ENCODE results near the gene HNF1A.
A peak's percentile ranks its signal among the peaks of the same experiment; 100 is the strongest.
"Not testable (repeated sequence)": the region's sequence is repeated elsewhere in the genome, so short reads cannot be mapped to it uniquely, and the experiment has no call there.

Gene HNF1A

DNA sequence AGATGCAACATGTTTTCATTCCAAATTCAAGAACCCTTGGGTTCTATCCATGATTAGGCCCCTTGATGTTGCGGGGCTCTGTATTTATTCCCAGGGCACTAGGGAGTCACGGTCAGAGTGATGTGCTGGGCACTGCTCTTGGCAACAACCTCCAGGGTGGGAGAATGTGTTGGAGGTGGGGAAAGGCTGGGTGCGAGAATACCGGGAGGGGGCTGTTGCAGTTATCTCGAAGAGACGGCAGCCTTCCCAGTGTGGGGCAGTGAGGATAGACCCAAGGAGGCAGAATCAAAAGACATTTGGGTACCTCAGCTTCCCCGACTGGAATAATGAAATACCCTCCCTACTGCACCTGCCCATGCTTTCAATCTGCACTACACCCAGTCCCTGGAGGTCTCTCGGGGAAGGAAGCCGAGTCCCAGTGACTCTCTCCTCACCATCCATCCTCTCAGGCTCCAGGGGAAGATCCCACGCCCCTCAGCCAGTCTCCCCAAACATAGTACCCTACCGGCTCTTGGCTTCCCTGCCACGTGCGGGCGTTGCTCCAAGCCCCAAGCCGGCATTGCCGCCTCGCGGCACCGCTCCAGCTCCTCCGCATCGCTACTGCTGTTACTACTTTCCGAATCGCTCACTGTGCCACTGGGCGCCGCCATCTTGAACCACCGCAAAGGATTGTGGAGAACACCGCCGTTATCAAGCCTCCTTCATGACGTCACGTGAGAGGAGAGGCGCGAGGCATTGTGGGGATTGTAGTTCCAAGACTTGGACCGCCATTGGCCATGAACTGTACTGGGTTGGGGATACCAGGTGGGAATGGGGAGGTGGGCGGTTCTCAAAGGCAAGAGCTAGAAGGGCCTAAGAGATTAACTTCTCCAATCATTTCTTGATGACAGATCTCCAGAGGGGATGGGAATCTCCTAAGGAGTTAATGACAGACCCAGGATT is 37.8 kb downstream of the HNF1A start, which contains the start of gene C12orf43:
Gene C12orf43 (minus strand): TSS at position 663 of the 942 bp plus-strand sequence. CDS start 13 bp downstream, at position 650.
- peak; percentile 85 for DNase-seq

DNA sequence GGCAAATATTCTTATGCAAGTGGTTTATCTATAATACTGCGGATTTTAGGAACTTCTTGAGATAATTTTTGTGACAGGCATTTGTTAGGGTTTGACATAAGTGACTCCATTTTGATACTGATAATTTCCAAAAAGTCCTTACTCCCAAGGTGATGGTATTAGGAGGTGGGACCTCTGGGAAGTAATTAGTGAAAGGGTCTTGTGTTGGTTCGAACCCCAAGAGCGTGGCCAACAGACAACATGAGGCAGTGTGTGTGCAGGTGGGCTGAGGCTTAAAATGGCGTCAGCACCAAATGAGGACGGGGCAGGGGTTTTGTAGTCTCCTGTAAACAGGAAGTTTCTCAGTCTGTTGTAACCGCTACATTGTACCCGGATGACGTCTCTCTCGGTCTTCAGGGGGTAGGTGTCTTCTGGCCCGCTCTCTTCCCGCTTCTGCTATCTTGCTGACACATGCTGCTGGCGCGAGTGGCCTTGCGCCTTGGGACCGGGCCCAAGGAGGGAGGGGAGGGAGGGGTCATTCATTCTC is 39.7 kb downstream of the HNF1A start:
- DNase-seq: no peak

DNA sequence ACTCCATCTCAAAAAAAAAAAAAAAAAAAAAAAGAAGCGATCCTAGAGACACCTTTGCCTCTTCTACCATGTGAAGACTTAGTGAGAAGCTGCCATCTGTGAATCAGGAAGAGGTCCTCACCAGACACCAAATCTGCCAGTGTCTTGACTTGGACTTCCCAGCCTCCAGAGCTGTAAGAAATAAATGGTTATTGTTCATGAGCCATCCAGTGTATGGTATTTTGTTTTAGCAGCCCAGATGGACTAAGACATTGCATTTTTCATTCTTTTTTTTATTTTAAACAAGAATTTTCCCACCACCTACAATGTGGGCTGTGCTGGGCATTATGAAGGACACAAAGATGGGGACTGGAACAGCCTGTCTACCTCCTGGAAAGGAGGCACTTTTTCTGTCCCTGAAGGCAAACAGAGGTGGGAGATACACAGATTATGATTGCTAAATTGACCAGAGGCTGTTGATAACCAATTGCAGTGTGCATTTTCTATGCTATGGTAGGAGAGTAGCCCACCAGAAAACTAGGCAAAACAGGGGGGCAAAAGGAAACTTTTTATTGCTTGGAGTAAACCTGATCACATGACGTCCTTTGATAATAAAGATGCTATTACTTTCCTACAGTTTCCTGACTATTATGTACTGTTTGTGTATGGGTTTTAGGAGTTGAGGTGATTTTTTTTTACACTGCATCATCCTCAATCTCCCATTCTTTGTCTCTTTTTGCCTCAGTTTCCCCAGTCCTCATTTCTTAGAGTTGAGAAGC is 40.7 kb downstream of the HNF1A start:
- no peak for DNase-seq

DNA sequence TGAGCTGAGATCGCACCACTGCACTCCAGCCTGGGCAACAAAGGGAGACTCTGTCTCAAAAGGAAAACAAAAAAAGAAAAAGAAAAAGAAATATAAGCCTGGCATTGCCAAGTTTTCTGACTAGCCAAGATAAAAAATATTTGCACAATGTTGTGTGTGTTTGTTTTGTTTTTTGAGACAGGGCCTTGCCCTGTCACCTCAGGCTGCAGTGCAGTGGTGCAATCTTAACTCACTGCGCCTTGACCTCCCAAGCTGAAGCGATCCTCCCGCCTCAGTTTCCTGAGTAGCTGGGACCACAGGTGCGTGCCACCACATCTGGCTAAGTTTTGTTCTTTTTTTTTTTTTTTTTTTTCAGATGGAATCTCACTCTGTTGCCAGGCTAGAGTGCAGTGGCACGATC is 43.4 kb downstream of the HNF1A start:
- no peak for DNase-seq

DNA sequence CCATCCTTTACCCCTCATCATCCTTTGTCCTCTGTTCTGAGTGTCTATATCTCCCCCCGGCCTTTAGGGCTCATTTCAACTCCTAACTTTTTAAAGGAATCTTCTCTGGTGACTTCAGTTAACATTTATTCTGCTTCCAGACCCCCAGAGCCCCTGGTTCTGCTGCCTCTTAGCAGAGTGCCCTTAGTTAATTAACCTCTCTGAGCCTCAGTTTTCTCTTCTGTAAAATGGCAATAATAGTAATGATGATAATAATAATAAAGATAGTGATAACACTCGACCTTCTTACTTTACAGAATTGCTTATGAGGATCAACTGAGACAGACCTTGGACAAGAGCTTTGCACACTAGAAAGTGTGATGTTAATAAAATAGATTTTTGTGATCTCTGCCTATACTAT is 44.4 kb downstream of the HNF1A start:
- DNase-seq: no peak

DNA sequence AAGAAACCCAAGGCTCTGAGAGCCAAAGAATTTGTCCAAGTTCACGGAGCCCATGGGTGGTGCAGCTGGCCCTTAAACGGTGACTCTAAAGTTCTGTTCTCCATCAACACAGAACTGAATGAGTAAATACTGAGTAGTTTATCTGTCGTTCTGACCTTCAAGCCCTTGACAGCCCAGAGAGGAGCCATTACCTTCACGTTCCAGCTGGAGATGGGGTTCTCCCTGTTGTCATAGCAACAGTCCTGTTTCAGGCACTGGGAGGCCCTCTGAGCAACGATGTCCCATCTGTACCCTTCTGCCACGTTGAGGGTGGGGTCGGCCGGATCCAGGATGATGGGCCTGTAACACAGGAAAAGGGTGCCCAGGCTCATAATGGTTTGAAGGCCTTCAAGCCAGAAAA is 45.5 kb downstream of the HNF1A start:
- no peak for DNase-seq

DNA sequence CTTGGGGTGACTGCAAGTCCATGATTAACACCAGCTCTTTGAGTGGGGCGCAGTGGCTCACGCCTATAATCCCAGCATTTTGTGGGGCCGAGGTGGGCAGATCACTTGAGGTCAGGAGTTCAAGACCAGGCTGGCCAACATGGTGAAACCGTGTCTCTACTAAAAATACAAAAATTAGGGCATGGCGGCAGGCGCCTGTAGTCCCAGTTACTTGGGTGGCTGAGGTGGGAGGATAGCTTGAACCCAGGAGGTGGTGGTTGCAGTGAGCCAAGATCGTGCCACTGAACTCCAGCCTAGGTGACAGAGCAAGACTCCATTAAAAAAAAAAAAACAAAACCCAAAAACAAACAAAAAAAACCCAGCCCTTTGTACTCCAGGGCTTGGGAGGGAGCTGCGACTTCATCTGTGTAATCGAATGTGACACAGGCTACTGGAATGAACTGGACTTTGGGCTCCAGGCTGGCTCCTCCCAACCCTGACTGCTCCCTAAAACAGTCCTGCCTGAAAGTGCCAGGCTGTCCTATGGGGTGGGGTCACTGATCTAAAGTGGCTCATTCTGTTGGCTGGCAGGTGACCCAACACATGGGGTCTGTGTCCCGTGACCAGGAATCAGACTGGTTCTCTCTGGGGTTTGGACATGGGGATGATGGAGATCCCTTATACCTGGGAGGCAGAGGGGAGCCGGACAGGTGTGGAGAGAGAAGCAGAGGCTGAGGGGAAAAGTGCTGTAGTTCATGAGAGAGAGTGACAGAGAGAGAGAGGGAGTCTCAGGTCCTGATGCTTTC is 47.3 kb downstream of the HNF1A start:
- peak; percentile 20 for DNase-seq

DNA sequence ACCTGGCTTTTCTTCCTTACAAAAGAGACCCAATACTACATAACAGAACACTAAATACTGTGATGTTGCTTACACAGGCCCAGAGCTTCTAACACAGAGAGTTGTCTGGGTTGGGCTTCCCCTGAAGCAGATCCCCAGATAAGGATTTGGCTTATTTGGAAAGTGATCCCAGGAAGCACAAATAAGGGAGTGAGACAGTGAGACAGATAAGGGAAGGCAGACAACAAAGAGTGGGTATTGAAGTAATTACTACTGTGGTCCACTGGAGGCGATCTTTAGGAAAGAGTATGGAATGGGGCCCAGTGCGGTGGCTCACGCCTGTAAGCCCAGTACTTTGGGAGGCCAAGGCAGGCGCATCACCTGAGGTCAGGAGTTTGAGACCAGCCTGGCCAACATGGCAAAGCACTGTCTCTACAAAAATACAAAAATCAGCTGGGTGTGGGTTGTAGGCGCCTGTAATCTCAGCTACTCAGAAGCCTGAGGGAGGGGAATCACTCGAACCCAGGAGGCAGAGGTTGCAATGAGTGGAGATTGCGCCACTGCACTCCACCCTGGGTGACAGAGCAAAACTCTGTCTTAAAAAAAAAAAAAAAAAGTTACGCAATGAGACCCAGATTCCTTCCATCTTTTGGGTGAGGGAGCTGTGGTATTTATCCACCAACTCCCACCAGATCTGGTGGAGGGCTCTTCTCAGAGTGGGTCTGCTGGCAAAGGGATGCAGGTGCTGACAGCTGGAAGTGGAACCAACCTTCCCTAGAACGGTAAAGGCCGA is 48.1 kb downstream of the HNF1A start:
- no peak for DNase-seq

DNA sequence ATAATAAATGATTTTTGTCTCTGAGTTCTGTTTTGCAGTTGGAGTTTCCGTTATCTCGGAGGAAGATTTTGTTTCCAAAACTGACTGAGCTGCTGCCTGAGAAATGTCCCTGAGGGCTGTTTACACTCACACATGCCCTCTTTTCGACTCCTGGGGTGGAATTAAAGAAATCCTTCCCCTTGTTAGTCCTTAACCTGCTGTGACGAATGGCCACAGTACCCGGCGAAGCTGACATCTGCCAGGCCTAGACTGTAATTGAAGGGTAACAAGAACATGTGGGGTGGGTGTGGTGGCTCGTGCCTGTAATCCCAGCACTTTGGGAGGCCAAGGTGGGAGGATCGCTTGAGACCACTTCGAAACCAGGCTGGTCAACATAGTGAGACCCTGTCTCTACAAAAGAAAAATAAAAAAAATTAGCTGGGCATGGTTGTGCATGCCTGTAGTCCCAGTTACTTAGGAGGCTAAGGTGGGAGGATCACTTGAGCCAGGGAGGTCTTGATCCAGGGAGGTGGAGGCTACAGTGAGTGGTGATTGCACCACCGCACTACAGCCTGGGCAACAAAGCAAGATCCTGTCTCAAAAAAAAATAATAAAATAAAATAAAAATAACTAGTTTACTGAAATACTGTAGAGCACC is 52.4 kb downstream of the HNF1A start:
- no peak for DNase-seq

DNA sequence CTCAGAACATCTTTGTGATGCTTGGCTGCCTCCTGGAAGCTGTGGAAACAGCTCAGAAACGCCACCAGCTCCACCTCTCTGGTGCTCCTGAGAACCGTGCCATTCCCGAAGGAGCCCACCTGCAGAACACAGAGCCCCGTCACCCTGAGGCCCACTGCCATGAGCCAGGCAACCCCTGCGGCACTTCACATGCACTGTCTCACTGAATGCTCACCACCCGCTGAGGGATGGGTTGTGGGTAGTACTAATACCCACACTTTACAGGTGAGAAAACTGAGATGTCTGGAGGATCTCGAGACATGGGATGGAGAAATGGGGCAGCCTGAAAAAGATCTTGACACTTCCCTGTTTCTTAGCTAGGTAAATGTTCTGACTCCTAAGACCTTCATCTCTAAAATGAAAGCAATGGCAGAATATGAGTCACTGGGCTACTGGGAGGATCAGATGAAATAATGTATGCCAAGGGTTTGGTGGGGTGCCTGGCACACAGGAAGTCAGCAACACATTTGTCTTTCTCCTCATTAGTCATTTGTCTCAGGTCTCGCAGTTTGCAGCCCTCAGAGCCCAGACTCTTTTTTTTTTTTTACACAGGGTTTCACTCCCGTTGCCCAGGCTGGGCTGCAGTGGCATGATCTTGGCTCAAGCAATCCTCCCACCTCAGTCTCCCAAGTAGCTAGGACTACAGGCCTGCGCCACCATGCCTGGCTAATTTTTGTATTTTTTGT is 55.4 kb downstream of the HNF1A start:
- peak; percentile 40 for DNase-seq

DNA sequence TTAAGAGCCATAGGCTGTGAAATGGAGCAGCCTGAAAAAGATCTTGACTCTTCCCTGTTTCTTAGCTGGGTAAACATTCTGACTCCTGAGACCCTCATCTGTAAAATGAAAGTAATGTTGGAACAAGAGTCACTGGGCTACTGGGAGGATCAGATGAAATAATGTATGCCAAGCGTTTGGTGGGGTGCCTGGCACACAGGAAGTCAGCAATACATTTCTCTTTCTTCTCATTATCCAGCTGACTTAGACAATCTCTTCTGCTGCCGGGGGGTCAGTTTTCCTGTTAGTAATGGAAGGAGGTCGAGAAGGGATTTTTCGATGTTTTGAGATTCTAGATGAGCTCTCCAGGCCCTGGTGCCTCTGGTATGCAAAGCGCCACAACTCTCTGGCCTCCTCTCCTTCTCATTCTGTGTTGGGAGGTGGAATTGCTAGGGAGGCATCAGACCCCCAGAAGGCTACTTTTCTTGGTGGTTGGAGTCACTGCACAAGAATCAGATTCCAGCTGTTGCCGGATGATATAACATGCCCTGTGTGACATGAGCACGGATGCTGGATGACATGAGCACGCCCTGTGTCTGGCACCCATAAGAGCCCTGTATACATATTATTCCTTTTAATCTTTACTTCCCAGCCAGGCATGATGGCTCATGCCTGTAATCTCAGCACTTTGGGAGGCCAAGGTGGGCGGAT is 56.4 kb downstream of the HNF1A start:
- no peak for DNase-seq

DNA sequence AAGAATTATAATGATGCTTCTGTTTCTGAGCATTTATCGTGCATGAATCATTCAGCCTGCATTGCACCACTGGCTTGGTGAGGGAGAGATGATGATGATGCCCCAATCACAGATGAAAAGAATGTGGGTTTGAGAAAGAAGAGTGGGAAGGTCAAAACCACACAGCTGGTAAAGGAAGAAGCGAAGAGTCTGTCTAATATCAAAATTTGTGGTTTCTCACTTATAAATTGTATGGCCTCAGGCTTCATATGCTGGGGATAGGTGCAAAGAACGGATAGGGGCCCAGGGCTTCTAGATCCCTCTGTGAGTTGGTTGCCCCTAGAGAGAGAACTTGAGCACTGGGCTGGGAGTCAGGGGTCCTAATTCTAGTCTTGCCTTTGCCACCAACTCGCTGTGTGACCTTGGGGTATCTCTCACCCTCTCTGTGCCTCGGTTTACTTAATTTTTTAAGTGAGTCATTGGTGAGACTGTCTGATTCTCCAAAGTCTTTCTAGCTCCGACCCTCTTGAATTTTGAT is 58.5 kb downstream of the HNF1A start:
- DNase-seq: peak; percentile 76

DNA sequence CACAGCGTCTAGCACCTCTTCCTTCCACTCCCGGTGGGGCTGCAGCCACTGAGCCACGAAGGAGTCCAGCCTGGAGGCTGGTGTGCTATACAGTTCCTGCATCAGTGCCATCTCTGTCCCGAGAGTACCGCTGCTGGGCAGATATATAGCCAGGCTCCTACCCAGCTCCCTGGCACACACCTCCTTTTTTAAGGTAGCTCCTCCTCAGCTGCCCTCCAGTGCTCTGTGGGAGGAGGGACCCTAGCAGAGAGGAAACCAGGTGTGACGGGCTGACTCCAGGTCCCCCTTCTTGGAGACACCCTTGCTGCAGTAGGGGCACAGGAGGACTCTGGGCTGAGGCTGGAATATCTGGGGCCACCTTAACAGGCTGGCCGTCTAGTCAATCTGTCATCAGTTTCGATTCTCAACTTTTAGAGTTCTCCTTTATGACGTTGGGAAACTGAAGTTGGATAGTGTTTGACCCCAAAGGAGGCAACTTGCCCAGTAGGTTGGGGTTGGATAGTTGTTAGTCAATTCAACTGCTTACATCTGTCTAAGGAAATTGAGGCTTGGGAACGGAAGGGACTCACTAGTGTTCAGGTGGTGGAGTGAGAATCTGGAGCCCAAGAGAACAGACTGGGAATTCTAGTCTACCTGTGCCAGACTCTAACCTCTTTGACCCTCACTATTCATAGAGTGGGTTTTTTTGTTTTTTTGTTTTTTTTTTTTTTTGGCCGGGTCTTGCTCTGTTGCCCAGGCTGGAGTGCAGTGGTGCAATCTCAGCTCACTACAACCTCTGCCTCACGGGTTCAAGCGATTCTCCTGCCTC is 60.7 kb downstream of the HNF1A start, which contains the start of gene OASL:
Gene OASL (minus strand): TSS at position 386 of the 808 bp plus-strand sequence. CDS start 275 bp downstream, at position 111.
- peak; percentile 19 for DNase-seq

DNA sequence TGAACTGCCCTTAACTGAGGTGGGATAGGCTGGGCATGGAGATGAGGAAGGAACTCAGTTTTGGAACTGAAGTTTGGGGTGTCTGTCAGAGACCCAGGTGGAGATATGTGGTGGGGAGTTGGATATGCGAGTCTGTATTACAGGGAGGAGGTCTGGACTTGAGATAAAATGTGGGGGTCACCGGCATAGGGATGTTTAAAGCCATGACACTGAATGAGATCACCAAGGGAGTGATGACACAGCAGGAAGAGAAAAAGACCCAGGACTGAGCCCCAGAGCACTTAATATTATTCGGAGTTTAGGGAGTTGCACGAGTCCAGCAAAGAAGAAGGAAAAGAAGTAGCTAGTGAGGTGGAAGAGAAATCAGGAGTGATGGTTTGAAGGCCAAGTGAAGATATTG is 64.7 kb downstream of the HNF1A start:
- no peak for DNase-seq

DNA sequence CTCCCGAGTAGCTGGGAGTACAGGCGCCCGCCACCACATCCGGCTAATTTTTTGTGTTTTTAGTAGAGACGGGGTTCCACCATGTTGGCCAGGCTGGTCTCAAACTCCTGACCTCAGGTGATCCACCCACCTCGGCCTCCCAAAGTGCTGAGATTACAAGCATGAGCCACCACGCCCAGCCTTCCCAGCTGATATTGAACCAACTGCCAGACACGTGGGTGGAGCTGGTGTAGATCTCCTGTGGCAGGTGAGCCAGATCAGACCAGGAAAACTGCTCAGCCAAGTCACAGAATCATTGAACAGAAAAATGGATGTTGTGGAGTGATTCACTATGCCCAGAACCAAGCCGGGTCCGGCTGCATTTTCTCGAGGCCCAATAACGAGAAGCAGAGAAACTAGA is 69.1 kb downstream of the HNF1A start:
- not testable (repeated sequence) for DNase-seq

DNA sequence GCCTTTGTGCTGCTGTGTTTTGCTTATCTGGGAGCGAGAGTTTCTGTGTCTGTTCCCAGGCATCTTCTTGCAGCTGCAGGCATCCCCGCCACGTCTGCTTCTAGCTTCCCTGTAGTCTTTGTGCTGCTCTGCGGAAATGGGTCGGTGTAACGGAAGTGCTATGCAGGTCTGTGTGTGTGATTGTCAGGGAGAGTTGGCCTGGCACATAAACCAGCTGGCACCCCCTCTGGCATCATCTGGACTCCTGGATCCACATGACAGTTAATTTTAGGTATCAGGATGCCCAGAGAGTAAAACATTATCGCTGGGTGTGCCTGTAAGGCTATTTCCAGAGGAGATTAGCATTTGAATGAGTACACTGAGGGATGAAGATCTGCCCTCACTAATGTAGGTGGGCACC is 70.1 kb downstream of the HNF1A start:
- no peak for DNase-seq

DNA sequence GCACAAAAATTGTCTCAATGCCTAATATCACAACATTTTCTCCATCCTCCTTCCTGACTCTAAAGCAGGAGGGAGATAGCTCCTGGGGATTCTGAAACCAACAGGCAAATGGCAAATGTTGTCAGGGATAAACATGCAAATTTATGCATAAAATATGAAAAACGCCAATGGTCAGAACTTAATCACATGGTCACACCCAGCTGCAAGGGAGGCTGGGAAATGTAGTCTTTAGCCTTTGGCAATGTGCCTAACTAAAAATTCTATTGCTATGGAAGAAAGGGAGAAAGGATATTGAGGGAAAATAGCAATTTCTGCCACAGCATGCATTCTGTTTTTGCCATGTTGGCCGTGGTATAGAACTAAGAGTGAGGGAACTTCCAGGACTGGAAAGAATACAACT is 72.4 kb downstream of the HNF1A start:
- no peak for DNase-seq
